Ectodermal cell (in vitro differentiated cells): ENCODE results near the gene SCRN2.

Experiments
- H3K27ac ChIP-seq: 2 replicates; pipeline ENCODE4 v1.7.0; 2013; ENCODE audit warnings: mild to moderate bottlenecking, low read depth, low read length; ENCODE audit not compliant: insufficient read depth, poor library complexity, severe bottlenecking
- H3K27me3 ChIP-seq: 2 replicates; pipeline ENCODE4 v1.7.0; 2013; ENCODE audit warnings: mild to moderate bottlenecking, low read length; ENCODE audit not compliant: insufficient read depth, control insufficient read depth, poor library complexity, severe bottlenecking
- H3K36me3 ChIP-seq: one replicate; pipeline ENCODE4 v1.7.0; 2013; ENCODE audit warnings: low read length; ENCODE audit not compliant: control insufficient read depth, insufficient read depth
- H3K4me1 ChIP-seq: one replicate; pipeline ENCODE4 v1.7.0; 2013; ENCODE audit warnings: low read length; ENCODE audit not compliant: control insufficient read depth, insufficient read depth
- H3K4me3 ChIP-seq: 2 replicates; pipeline ENCODE4 v1.7.0; 2013; ENCODE audit warnings: low read depth, low read length, control low read depth; ENCODE audit not compliant: insufficient read depth
- H3K9me3 ChIP-seq: 2 replicates; pipeline ENCODE4 v1.7.0; 2013; ENCODE audit warnings: mild to moderate bottlenecking, low read length, moderate library complexity; ENCODE audit not compliant: control insufficient read depth
- WGBS, 2 experiments: methylation state at CpG; one replicate each; pipeline ENCODE4 v1.1.7; 2013; ENCODE audit warnings: missing lambda C conversion rate in 2 of 2; 5-methylcytosine and 5-hydroxymethylcytosine counted together

Gene SCRN2

GRCh38 chr17:47871048-47871447 lies 30.0 kb upstream of the SCRN2 start:
- H3K4me1 ChIP-seq, result peaks cover 51% of the 10 kb centered on the region
- peaks cover 15% of the 10 kb centered on the region for H3K27me3 ChIP-seq
- H3K4me3 ChIP-seq, result no peak overlapping the region
- H3K9me3 ChIP-seq, result no peaks in the 10 kb centered on the region
- no peak overlapping the region for H3K27ac ChIP-seq
- H3K36me3 ChIP-seq, result no peaks in the 10 kb centered on the region

- peaks cover 46% of the 10 kb centered on the region for H3K4me1 ChIP-seq
- H3K4me3 ChIP-seq, result no peak overlapping the region
- H3K27ac ChIP-seq, result no peak overlapping the region
- H3K27me3 ChIP-seq, result peaks cover 15% of the 10 kb centered on the region
- 0% methylated on average over 1 of the region's 1 CpG; no CpG with 5 or more reads in 1 of the 2 experiments for WGBS, 2 experiments
- H3K9me3 ChIP-seq, result no peaks in the 10 kb centered on the region
- H3K36me3 ChIP-seq, result no peaks in the 10 kb centered on the region
These were observed 29.0 kb upstream of the SCRN2 start for GRCh38 chr17:47870056-47870455.

GRCh38 chr17:47869114-47869513 lies 28.0 kb upstream of the SCRN2 start:
- Histone ChIP-seq H3K27me3 (peaks cover 15% of the 10 kb centered on the region), H3K4me1 (peaks cover 40% of the 10 kb centered on the region), H3K36me3 (no peaks in the 10 kb centered on the region), H3K4me3 (no peak overlapping the region), H3K9me3 (no peaks in the 10 kb centered on the region), H3K27ac (no peak overlapping the region)
- 57 to 59% methylated on average over 2 of the region's 2 CpGs for WGBS, 2 experiments

- Histone ChIP-seq H3K36me3 (no peaks in the 10 kb centered on the region), H3K4me1 (peaks cover 33% of the 10 kb centered on the region), H3K9me3 (no peaks in the 10 kb centered on the region), H3K27ac (no peak overlapping the region), H3K27me3 (peaks cover 15% of the 10 kb centered on the region), H3K4me3 (no peak overlapping the region)
- 90 to 95% methylated on average over 11 of the region's 11 CpGs for WGBS, 2 experiments
These were observed 26.9 kb upstream of the SCRN2 start for GRCh38 chr17:47867813-47868533.

GRCh38 chr17:47866941-47867340 lies 25.9 kb upstream of the SCRN2 start:
- WGBS, 2 experiments, result 89 to 92% methylated on average over 20 of the region's 20 CpGs
- H3K36me3 ChIP-seq, result no peaks in the 10 kb centered on the region
- peaks cover 7% of the 10 kb centered on the region for H3K27me3 ChIP-seq
- H3K9me3 ChIP-seq, result no peaks in the 10 kb centered on the region
- peaks cover 23% of the 10 kb centered on the region for H3K4me1 ChIP-seq
- H3K27ac ChIP-seq, result no peak overlapping the region
- no peak overlapping the region for H3K4me3 ChIP-seq

- H3K27ac ChIP-seq, result no peak overlapping the region
- WGBS, 2 experiments, result 90 to 91% methylated on average over 7 of the region's 7 CpGs
- H3K27me3 ChIP-seq, result no peaks in the 10 kb centered on the region
- no peak overlapping the region for H3K4me3 ChIP-seq
- no peaks in the 10 kb centered on the region for H3K36me3 ChIP-seq
- peaks cover 10% of the 10 kb centered on the region for H3K4me1 ChIP-seq
- no peaks in the 10 kb centered on the region for H3K9me3 ChIP-seq
These were observed 23.7 kb upstream of the SCRN2 start for GRCh38 chr17:47864791-47865216.

- H3K27me3 ChIP-seq, result no peaks in the 10 kb centered on the region
These were observed 21.8 kb upstream of the SCRN2 start for GRCh38 chr17:47862621-47863440.

GRCh38 chr17:47860386-47860785 lies 19.3 kb upstream of the SCRN2 start:
- peaks cover 7% of the 10 kb centered on the region for H3K27me3 ChIP-seq
- no peaks in the 10 kb centered on the region for H3K9me3 ChIP-seq
- WGBS, 2 experiments, result 90 to 99% methylated on average over 4 of the region's 5 CpGs
- H3K4me1 ChIP-seq, result no peaks in the 10 kb centered on the region
- H3K4me3 ChIP-seq, result no peak overlapping the region
- H3K36me3 ChIP-seq, result no peaks in the 10 kb centered on the region
- no peak overlapping the region for H3K27ac ChIP-seq

More at GRCh38 chr17:47862621-47863440, 21.8 kb upstream of the SCRN2 start:
- Histone ChIP-seq H3K36me3 (no peaks in the 10 kb centered on the region), H3K9me3 (no peaks in the 10 kb centered on the region), H3K4me3 (no peak overlapping the region), H3K27ac (no peak overlapping the region), H3K4me1 (no peaks in the 10 kb centered on the region)
- WGBS, 2 experiments, result 93 to 94% methylated on average over 7 of the region's 7 CpGs

GRCh38 chr17:47857551-47858455 lies 16.7 kb upstream of the SCRN2 start:
- Histone ChIP-seq H3K27ac (no peak overlapping the region), H3K4me3 (no peak overlapping the region), H3K4me1 (peaks cover 7% of the 10 kb centered on the region), H3K36me3 (no peaks in the 10 kb centered on the region), H3K9me3 (no peaks in the 10 kb centered on the region), H3K27me3 (peaks cover 33% of the 10 kb centered on the region)
- 68 to 73% methylated on average over 16 of the region's 16 CpGs for WGBS, 2 experiments

- Histone ChIP-seq H3K27me3 (peaks cover 42% of the 10 kb centered on the region), H3K9me3 (no peaks in the 10 kb centered on the region)
These were observed 15.8 kb upstream of the SCRN2 start for GRCh38 chr17:47856830-47857229.

More at GRCh38 chr17:47856830-47857229, 15.8 kb upstream of the SCRN2 start:
- Histone ChIP-seq H3K4me3 (no peak overlapping the region), H3K4me1 (peaks cover 16% of the 10 kb centered on the region), H3K27ac (no peak overlapping the region), H3K36me3 (no peaks in the 10 kb centered on the region)
